Stimulated activated CD4-positive, alpha-beta T cell treated with anti-CD3 and anti-CD28 coated beads, Interleukin-1b, Interleukin-23, amount 100 ng/mL, for 24 hours (primary cell): ENCODE results near the gene ATXN1.

ENCODE experiments used
- DNase-seq, 4 experiments: peaks; one replicate each; pipeline ENCODE4 v3.0.0-alpha.2; 2020; ENCODE audit warnings: low read depth in 4 of 4, low spot score in 1 of 4

Gene ATXN1

DNA sequence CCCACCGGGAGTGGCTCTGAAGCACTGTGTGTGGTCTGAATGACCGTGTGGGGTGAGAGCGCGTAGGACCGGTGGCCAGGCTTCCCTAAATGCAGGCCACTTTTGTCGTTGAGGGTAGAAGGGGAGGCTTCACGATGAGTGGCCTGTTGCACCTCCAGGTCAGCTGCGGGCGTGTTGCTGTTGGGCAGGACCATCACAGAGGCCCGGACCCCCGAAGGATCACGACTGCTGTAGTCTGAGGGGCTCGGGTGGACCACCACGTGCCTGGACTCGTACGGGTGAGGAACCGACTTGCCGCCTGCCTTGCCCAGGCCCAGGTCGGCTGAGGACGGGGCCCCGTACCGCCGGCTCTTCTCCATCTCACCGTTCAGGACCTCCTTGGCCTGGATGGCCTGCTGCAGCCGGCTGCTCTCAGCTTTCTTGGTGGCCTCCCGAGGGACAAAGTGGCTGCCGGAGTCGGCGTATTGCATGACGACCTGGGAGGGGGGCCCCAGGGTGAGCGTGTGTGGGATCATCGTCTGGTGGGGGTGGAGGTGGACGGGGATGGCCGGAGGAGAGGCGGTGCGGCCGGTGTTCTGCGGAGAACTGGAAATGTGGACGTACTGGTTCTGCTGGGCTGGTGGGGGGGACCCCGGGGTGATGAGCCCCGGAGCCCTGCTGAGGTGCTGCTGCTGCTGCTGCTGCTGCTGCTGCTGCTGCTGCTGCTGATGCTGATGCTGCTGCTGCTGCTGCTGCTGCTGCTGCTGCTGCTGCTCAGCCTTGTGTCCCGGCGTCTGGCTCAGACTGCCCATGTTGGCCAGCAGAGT is 434.1 kb downstream of the ATXN1 start:
- no peak for DNase-seq

DNA sequence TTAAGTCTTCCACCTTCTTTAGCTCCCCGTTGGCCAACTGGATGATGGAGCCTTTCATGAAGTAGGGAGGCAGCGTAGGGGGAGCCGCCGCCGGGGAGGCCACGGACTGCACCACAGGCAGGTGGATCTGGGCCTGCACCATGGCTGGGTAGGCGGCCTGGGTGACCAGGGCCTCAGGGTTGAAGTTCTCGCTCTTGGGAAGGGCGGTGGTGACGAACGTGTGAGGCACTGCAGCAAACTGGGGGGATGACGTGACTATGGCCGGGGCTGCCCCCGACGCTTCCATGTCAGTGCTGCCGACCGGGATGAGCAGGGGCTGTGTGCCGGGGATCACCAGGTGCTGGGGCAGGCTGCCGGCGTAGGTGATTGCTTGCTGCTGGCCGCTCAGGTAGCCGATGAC is 434.7 kb downstream of the ATXN1 start:
- no peak for DNase-seq

DNA sequence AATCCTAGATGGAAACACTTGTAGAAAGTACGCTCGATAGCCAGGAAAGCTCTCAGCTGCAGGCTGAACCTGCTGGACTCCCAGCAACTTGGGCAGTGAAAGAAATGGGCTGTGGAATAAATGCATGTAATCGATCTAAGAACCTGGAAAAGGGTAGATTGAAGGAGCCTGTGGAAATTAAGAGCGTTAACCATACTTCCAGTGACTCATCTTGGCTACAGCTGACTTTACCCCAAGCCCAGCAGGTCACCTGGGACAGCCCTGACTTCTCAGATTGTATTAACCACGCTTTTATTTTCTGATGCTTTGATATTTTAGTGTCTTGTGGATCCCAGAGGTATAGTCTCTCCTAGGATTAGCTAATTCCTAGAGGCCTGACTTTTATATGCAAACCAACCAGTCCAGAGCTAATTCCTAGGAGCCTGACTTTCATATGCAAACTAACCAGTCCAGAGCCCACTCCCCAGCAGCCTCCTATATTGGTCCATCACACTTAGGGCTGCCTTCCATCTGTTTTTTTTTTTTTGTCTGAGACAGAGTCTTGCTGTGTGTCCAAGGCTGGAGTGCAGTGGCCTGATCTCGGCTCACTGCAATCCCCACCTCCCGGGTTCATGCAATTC is 436.5 kb downstream of the ATXN1 start:
- no peak for DNase-seq

DNA sequence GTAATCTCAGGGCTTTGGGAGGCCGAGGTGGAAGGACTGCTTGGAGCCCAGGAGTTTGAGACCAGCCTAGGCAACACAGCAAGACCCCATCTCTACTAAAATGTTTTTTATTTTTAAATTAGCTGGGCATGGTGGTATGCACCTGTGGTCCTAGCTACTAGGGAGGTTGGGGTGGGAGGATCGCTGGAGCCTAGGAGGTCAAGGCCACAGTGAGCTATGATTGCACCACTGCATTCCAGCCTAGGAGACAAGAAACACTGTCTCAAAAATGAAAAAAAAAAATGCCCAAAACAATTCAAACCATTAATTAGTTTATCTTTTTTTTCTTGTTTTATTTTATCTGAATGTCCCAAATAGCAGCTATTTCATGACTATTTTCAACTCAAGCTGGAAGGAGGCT is 437.1 kb downstream of the ATXN1 start:
- no peak for DNase-seq

DNA sequence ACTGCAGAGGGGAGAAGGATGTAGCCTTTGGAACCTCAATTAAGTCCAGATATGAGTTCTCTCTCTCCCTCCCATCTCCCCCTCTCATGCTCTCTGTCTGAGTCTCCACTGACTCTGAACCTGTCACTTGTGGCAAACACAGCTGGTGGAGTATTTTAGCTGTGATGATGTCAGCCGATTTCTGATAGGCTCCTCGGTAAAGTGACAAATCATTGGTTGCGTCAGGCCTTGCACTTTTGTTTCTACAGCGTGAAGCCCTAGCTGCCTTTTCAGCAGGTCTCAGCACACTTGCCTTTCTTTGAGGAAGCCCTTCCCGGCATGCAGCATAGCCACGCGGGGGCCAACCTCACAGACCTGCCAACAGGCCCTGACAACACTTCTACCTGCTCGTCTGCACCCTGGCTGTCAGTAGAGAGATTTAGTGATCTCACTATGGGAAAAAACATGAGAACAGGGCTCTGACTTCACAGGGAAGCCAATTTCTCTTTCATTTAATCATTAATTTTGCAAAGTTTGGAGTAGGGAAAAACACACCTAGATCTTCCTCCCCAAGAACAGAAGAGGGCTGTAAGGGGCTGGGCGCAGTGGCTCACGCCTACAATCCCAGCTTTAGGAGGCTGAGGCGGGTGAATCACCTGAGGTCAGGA is 438.5 kb downstream of the ATXN1 start:
- peak; percentile 43 to 68 (median 56) for DNase-seq

DNA sequence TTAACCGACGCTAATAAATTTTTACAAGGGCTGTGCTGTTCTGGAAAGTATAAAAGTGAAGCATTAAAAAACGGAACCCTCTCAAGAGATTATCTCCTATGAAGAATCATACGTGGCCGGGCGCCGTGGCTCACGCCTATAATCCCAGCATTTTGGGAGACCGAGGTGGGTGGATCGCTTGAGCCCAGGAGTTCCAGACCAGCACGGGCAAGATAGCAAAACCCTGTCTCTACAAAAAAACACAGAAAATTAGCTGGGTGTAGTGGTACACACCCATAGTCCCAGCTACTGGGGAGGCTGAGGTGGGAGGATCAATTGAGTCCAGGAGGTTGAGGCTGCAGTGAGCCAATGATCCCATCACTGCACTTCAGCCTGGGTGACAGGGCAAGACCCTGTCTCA is 439.4 kb downstream of the ATXN1 start:
- no peak for DNase-seq

DNA sequence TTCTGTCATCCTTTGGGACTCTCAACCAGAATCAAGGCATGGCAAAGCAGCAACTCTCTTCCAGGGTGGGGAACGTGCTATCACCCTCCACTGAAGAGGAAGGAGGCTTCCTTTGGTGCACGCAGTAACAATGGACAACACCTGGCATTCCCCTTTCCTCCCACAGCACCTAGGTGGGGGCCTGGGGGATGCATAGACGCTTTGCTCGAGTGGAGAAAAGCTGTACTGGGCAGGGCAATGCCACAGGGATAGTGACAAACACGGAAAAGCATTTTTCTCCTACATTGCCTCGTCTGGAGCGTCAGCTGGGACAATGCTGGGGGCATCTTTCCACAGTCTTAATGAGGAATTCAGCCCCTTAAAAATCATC is 439.9 kb downstream of the ATXN1 start:
- no peak for DNase-seq

DNA sequence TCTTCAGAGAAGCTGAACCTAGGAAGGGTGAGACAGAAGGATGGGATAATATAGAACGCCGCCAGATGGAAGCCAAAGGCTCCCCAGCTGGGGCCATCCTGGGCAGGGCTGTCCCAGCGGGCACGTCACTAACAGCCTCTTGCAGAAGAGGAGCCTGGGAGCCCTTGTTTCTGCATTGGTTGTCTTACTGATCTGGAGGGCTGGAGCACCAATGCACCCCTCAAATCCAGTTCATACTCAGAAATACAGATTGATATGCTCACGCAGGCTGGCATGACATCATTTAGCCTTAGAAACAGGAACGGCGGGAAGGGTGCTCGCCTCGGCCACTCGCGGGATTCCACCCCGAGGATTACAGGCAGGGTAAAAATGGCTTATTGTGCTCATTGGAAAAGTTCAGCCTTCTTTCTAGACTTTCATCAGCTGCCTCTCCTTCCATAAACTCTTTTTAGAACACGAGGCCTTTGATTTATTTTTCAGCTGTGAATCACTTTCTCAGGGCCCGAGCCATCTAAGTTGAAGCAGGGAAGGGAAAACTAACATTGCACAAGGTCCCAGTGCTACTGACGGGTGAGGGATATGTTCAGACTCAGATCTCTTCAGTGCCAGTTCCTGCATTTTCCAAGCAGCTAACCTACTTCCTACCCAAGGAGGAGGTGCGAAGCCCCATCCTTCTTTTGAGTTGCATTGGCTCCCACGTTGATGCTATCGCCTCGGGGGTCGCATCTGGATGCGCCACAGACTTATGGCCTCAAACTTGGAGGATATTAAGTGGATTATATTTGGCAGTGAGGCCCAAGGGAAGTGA is 440.5 kb downstream of the ATXN1 start:
- DNase-seq = no peak

DNA sequence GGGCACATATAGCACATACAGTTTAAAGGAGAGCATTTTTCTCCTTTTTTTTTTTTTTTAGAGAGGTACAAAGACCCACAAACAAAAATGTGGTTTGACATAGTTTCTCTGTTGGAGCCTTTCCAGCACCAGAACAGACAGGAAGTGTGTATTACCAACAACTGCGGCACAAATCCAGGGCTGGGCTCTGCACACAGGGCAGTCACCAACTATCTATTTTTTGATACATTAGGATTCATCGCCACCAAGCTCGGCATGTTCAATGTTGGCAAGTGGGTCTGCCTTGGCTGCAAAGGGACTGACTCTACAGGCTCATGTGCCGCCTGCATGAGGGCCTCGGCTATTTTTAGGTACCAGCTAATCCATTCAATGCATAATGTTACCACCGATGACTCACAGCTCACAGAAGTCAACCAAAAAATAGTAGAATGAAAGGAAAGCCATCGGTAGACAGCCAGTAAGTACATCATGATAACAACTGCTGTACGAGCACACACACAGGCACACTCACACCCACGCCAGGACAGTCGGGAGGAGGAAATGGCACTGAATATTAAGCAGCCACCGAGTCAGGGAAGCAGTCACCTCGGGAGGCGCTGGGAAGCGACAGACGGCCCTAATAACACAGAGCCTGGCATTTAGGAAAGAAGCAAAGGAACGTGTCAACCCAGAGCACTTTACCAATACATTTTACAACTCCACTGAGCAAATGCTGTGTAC is 441.3 kb downstream of the ATXN1 start:
- peak; percentile 37 to 50 (median 43) for DNase-seq

DNA sequence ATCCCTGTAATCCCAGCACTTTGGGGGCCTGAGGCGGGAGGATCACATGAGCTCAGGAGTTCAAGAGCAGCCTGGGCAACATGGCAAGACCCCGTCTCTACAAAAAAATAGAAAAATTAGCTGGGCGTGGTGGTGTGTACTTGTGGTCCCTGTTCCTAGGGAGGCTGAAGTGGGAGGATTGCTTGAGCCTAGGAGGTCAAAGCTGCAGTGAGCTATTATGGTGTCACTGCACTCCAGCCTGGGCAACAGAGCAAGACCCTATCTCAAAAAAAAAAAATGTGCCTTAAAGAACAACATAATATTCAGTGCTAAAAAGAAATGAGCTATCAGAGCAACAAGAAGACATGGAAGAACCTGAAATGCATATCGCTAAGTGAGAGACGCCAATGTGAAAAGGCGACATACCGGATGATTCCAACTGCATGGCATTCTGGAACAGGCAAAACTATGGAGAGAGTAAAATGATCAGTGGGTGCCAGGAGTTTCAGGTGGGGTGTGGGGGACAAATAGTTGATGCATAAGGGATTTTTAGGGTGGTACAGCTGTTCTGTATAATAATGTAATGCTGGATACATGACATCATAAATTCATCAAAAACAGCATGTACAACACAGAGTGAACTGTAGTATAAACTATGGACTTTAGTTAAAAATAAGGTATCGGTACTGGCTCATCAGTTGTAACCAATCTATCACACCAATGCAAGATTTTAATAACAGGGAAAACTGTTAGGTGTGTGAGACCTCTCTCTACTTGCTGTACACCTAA is 442.1 kb downstream of the ATXN1 start:
- DNase-seq = no peak

DNA sequence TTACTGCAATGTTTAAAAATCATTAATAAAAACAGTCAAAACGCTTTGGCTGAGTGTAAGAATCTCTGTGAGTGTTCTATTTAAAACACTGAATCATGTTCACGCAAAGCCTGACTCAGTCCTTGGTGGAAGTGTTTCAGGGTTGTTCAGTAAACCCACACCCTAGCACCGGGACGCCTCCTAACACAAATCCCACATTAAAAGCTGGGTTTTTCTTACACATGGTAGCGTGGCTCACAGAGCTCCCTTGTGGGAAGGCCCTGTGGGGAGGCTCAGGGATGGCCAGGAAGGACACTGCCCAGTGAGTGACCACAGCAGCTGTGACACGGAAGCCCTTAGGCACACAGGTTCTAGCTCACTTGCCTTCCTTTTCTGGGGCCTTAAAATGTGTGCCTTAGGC is 442.7 kb downstream of the ATXN1 start:
- DNase-seq = peak in 1 of 4 experiments; percentile 37

DNA sequence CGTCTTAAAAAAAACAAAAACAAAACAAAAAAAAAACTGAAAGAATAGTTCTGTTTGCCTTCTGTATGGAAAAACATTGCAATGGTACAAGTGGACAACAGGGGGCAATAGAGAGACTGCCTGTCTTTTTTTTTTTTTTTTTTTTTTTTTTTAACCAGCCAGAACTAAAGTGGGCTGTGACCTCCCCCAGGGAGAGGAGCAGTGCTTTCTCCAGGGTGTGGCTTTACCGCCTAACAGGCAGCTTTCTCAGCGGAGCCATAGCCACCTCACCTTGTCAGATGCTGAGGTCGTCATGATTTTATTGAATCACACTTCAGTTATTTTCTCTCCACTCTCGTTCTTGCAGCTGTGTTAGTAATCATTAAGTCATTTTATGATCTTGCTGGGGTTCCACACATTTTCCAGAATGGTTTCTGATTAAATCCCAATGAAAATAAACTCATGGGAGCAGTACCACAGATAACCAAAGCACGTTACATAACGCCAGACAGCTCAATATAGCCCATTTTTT is 444.5 kb downstream of the ATXN1 start:
- no peak for DNase-seq

DNA sequence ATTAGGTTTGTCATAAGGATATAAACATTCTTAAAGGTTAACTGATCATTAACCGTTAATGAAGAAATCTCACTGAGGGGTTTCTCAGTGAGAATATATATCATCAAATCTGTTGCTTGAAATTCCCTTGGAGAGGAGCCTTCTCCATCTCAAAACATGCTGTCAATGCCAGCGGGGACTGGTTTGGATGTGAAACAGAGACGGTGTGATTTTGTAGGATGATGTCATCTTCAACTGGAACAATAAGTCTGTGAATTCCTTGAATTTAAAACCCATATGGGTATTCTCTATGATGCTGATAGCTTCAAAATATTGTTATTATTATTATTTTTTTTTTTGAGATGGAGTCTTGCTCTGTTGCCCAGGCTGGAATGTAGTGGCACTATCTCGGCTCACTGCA is 447.0 kb downstream of the ATXN1 start:
- DNase-seq = no peak

DNA sequence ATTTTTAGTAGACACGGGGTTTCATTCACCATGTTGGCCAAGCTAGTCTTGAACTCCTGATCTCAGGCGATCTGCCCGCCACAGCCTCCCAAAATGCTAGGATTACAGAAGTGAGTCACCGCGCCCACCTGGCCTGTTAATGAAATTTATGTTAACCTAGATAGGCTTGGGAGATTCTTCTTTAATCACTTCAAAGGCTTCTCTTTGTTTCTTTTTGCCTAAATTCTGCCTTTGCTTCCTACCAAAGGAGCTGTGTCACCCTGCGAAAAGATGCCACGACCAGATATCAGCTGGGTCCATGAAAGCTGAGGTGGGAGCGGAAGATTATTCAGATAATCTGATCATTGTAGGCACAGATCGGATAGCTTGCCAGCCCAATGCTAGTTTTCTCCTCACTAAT is 447.5 kb downstream of the ATXN1 start:
- no peak for DNase-seq

DNA sequence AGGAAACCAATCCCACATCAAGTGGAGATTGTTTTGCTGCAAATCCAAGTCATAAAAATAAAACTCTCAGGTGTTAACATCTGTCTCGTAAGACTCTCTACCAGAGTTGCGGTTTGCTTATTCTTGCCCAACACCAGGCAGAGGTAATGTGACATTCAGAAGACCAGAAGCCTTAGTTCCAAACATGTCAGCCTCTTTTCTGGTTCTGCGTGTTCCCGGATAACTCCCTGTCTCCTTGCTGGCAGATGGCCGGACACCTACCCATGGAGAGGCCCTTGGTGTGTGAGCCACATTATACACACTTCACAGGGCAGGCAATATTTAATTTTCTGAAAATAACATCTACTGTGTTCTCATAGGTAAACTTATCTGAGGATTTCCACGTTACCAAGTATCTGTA is 449.5 kb downstream of the ATXN1 start:
- no peak for DNase-seq

DNA sequence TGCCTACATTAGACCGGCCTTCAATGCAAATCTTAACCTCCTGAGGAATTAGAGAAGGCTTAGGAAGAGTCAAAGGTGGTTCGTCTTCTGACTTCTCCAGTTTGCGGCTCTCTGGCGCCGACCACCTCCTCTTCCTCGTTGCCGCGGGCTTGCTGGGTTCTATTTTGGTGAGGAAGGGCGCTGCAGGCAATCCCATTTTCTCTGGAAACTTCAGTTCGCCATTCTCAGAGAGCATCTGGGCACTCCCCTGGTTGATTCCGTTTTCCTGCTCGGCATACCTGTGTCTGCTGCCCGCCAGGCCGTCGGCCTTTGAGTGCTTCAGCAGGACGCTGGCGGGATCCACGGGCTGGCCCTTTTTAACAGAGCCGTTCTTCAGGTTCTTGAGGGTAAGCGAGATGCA is 454.9 kb downstream of the ATXN1 start:
- DNase-seq = no peak

DNA sequence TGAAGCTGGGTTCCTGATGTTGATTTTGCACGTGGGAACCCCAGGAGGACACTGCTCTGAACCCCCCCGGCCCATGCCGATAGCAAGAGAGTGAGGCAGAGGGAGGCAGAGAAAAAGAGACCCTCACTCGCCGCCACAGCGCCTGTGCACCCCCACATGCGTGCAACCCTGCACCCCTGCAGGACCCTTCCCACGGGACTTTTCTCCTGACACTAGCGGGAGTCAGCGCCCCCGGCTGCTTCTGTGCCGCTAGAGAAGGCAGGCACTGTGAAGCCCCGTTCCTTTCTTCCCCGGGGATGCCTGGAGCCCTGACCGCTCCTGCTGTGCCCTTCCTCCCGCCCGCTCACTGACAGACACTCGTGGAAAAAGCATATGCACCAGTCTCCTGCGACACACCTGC is 455.5 kb downstream of the ATXN1 start:
- no peak for DNase-seq

DNA sequence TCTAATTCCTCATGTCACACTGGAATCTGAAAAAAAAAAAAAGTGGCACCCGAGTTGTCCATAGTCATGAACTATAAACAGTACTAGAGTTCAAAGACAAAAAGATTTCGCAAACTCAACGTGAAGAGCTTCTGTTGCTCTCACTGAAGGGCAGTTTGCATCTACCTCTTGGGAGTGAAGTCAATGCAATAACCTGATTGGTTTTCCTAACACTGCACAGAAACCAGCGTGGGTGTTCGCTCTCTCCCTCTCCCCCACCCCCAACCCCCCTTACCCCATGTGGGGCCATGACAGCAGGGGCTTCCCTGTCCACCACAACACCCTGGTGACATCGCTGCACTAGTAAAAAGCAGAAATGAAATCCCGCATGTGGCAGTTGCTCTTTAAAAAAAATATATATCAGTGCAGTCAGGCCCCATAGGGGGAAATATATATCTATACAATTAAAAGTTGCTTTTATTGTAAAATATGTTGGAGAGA is 456.0 kb downstream of the ATXN1 start:
- DNase-seq = no peak

DNA sequence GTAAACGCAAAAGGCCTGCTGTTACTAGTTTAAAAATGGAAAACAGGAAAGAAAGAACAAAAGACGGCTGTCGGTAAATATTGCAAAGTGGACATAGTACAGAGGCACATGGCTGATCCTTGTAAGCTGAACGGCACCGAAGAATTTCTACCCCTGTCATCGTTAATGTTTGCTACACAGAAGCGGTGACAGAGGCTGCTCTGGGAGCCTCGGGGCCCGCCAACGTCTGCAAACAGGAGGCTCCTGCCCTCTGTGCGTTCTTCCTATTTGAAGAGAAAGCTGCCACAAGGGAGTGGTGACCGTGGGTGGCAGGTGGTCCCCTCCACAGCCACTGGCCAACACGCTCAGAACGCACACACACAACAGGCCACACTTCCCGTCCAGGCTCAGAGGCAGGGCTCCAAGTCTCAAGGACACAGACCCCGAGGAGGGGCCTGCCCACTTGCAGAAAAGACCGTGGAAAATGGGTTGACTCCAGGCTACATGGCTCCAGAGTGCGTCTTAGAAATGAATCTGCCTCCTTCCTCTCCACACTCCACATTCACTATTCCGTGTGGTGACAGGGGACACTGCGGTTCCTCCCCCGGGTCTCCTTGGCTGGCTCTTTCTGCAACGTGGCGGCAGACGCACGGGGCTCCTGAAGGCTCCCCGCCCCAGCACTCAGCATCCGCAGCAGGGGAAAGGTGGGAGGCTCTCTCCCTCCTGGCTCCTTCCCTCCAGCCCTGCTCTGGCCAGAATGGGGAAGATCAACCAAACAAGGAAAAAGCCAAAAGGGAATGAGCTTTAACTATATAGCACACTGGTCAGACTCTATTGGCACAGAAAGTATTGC is 458.3 kb downstream of the ATXN1 start:
- DNase-seq = no peak
